GM12878 (cell line): ENCODE results near the gene ANO2. TPM values are rescaled to one million over a fixed set of nuclear protein-coding genes. Genes with fewer than 3 reads are reported as not detected.

ENCODE experiments used
- ATAC-seq: fragments of 200-7000 bp; cut with Tn5 transposase; 3 replicates; pipeline ENCODE4 v1.9.1; 2020; ENCODE audit warnings: mild to moderate bottlenecking, moderate library complexity
- BruUV-seq: library from RNA; stranded (reverse); fragments of 400-500 nt; replicated peaks from 2 replicates; lab custom pipeline; 2021; lab: Mats Ljungman, UMichigan
- CTCF ChIA-PET: fragments of 300-600 bp; sonication (Branson Sonifier 250); formaldehyde crosslinking; extraction: SDS; loops from one replicate; lab custom pipeline; 2021; ENCODE audit warnings: inconsistent platforms; lab: Yijun Ruan, JAX
- POLR2A ChIA-PET: fragments of 350-600 bp; formaldehyde crosslinking; extraction: SDS; loops from one replicate; lab custom pipeline; 2021; ENCODE audit warnings: inconsistent platforms; lab: Charles Lee
- RAD21 ChIA-PET: fragments of 300-600 bp; sonication (Branson Sonifier 250); formaldehyde crosslinking; loops from one replicate; lab custom pipeline; 2023; ENCODE audit warnings: antibody characterized with exemption; ENCODE audit not compliant: unreplicated experiment; lab: Charles Lee
- SMC1A ChIA-PET: fragments of 300-600 bp; sonication (Branson Sonifier 250); formaldehyde crosslinking; loops from one replicate; lab custom pipeline; 2023; ENCODE audit not compliant: unreplicated experiment, uncharacterized antibody; lab: Charles Lee
- DNase-seq: peaks from one replicate; pipeline ENCODE4 v3.0.0-alpha.2; 2011; ENCODE audit warnings: low read depth, low spot score
- FAIRE-seq: peaks from 3 replicates; lab custom pipeline; 2011; peaks lifted over from hg19 to GRCh38; lab: Jason Lieb, UNC
- H2AFZ ChIP-seq: 2 replicates; pipeline ENCODE4 v1.6.0; 2011; ENCODE audit warnings: low read depth, low read length, control low read depth; ENCODE audit not compliant: control insufficient read depth
- H3K27ac ChIP-seq: 2 replicates; pipeline ENCODE4 v1.5.1; 2011; ENCODE audit warnings: control low read depth; ENCODE audit not compliant: control insufficient read depth, insufficient read depth
- H3K27me3 ChIP-seq, 2 experiments: replicated peaks in 1 of 2; 2 replicates each; pipeline versions ENCODE4 v1.6.0 to v1.6.1; 2011; ENCODE audit warnings: low read length in 1 of 2; ENCODE audit not compliant: control insufficient read depth in 2 of 2, insufficient read depth in 2 of 2
- H3K36me3 ChIP-seq, 2 experiments: 2 replicates each; pipeline ENCODE4 v1.5.1; 2011; ENCODE audit warnings: low read length in 1 of 2; ENCODE audit not compliant: control insufficient read depth in 2 of 2, insufficient read depth in 2 of 2
- H3K4me1 ChIP-seq: 2 replicates; pipeline ENCODE4 v1.6.1; 2011; ENCODE audit warnings: mild to moderate bottlenecking, low read length, moderate library complexity, mixed read lengths; ENCODE audit not compliant: control insufficient read depth, insufficient read depth
- H3K4me2 ChIP-seq: 2 replicates; pipeline ENCODE4 v1.6.0; 2011; ENCODE audit warnings: control low read depth; ENCODE audit not compliant: control insufficient read depth, insufficient read depth
- H3K4me3 ChIP-seq: fragments of 200-600 bp; sonication (generic); 2 replicates; pipeline ENCODE4 v1.5.1; 2016
- H3K79me2 ChIP-seq: 2 replicates; pipeline ENCODE4 v1.6.0; 2011; ENCODE audit warnings: low read length; ENCODE audit not compliant: control insufficient read depth, insufficient read depth
- H3K9ac ChIP-seq: 2 replicates; pipeline ENCODE4 v1.8.0; 2011; ENCODE audit warnings: low read length, control low read depth, mixed read lengths; ENCODE audit not compliant: control insufficient read depth, insufficient read depth
- H3K9me3 ChIP-seq: replicated peaks from 3 replicates; pipeline ENCODE4 v1.5.1; 2011; ENCODE audit warnings: mild to moderate bottlenecking, low read length; ENCODE audit not compliant: control insufficient read depth, insufficient read depth
- H4K20me1 ChIP-seq: 2 replicates; pipeline ENCODE4 v1.6.0; 2011; ENCODE audit not compliant: control insufficient read depth, insufficient read depth
- NBN ChIP-seq: fragments of 450-650 bp; IDR thresholded peaks from 2 replicates; pipeline ENCODE4 v1.6.1; 2016
- SRF ChIP-seq, 2 experiments: IDR thresholded peaks; 2 replicates each; pipeline ENCODE4 v1.6.1; 2011; ENCODE audit warnings: low read depth in 2 of 2, low read length in 2 of 2, mild to moderate bottlenecking in 1 of 2, moderate library complexity in 1 of 2
- TBL1XR1 ChIP-seq: IDR thresholded peaks from 2 replicates; pipeline ENCODE4 v1.6.1; 2012; ENCODE audit warnings: low read depth, low read length, improper control_type of control experiment
- WGBS: methylation state at CpG from one replicate; pipeline ENCODE4 v1.1.6; 2016; ENCODE audit warnings: low lambda C conversion rate; ENCODE audit not compliant: insufficient replicate concordance, insufficient coverage; ENCODE audit errors: missing lambda C conversion rate; 5-methylcytosine and 5-hydroxymethylcytosine counted together
- in situ Hi-C: fragments of 300-500 bp; cut with MboI; formaldehyde crosslinking; loops from 9 replicates; pipeline ENCODE4 v1.14.3; 2018; ENCODE audit warnings: mixed read lengths
- intact Hi-C: fragments of 100-400 bp; cut with micrococcal nuclease; formaldehyde crosslinking; loops from one replicate; pipeline ENCODE4 v1.14.2; 2022; ENCODE audit not compliant: unreplicated experiment
- polyA plus RNA-seq, 11 experiments: library from polyadenylated mRNA; depleted of rRNA in 4 of 11; unstranded in 6 of 11; stranded (reverse) in 5 of 11; fragments of >200 nt; fragmentation: Nextera tagmentation in 4 of 11; fragmentation: Illumina TruSeq in 1 of 11; extraction: Ambion mirVana in 4 of 11; extraction: Trizol in 1 of 11; gene quantifications; 1 replicate in 1 of 11; 2 replicates in 10 of 11; pipeline versions ENCODE4 v1.2.1 to v1.2.3, GENCODE V29; 2011 to 2016; ENCODE audit warnings: inconsistent platforms in 2 of 11, missing spikeins in 2 of 11, low read depth in 1 of 11
- total RNA-seq, 4 experiments: library from RNA; depleted of rRNA in 3 of 4; stranded (reverse); fragments of >200 nt in 3 of 4; fragmentation: Illumina TruSeq in 1 of 4; extraction: Trizol in 1 of 4; gene quantifications; 2 replicates each; pipeline versions ENCODE4 v1.2.1 to v1.2.3, GENCODE V29; 2013 to 2021

The ANO2 gene
- total and polyA plus RNA-seq, 10 of the 15 experiments (the other 5 are each of a cell fraction or from before 2014, with no cell fraction given): not detected

DNA sequence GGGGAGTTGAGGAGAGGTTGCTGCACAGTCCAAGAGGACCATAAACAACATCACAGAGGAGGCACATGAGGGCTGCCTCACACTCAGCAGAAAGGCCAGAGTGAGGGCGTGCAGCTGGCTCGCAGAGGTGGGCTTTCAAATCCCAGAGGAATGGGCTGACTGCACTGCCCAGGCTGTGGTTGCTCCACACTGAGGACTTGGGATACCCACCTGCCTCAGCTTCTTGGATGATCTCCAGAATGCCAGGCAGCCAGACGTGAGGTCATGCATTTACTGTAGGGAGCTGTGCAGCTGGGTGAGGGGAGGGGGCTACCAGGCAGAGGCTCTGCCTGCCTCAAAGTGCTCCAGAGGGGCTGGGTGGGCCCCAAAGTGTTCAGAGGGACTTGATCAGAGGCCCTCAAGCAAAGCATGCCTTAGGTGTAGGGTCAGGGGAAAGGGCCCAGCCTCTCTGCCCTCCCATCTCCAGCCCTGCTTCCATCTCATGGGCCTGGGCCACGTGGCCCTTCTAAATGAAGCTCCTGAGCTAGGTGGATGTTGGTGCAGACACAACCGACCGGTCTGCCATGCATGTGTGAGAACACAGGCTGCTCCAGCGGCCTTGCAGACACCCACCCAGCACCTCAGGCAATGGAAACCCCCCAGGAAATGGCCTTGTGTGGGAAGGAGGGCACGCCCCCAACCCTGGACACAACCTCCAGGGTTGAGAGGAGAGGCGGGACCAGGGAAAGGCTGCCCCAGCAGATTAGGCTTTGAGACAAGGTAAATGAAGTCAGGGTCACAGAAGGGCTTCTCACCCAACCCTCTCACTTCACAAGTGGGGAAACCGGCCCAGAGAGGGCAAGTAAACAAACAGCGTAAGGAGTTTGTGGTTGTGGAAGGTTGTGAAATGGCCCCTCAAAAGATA, 422.4 kb downstream of the ANO2 start:
- Histone ChIP-seq H2AFZ (no peak overlapping the region), H3K36me3 (no peaks in the 10 kb centered on the region), H3K27ac (no peak overlapping the region), H3K79me2 (no peaks in the 10 kb centered on the region), H3K4me3 (no peak overlapping the region), H3K9ac (no peak overlapping the region), H3K27me3 (peaks cover 0 to 1% of the 10 kb centered on the region in 2 experiments; a peak in 2 of 4 replicates), H3K9me3 (no peaks in the 10 kb centered on the region), H4K20me1 (no peaks in the 10 kb centered on the region), H3K4me2 (no peak overlapping the region), H3K4me1 (no peaks in the 10 kb centered on the region)
- POLR2A ChIA-PET: no interaction called here
- no TSS peak for BruUV-seq
- in situ Hi-C loops: no loop called here
- no peak for DNase-seq
- FAIRE-seq: no peak
- intact Hi-C loops: no loop called here
- no peak for ATAC-seq
- RAD21 ChIA-PET: no interaction called here
- TF ChIP-seq SRF (IDR thresholded peaks at IDR 0.05; ENCODE audit: low read depth in 2 of 2, low read length in 2 of 2) (0 out of 4 replicates have a peak, but pooled peaks of 1 of the 2 experiments have one; percentile 36), TBL1XR1 (no peak)
- WGBS: 18% methylated on average over 11 of the region's 11 CpGs
- SMC1A ChIA-PET: no interaction called here
- CTCF ChIA-PET: no interaction called here

DNA sequence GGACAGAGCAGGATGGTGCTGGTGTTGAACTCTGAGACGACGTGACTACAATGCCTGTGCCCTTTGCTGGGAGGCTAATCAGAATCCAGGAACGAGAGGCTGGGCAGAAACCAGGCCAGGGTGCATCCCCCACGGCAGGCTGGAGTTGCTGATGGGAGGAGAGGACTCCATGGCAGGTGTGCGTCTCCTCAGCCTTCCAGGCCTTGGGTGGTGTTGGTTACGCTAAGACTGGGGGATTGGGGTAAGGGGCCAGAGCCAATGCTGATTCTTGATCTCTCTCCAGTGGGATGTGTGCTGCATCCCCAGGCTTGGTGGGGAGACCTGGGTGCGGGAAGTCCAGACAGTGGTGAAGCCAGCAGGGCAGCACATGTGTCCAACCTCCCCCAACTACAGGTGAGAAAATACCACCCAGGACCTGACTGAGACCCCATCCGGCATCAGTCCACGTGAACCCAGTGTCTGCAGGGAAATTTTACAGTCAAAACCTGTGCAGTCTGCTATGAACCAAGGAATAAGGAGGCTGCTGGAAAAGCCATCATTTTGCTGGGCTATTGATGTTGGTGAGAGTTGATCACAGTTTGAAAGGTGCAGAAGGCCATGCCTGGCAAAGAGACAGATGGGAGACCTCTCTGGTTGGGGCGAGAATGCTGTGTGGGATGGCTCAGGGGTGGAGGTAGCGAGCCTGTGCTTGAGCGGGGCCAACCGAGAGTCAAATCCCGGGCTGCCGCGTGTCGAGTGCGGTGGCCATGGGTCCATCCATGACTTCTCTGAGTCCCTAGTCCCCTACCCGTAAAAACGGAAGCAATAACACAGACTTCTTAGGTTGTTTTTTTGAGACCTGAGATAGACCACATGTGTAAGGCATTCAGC, 423.4 kb downstream of the ANO2 start:
- Histone ChIP-seq H4K20me1 (no peaks in the 10 kb centered on the region), H3K79me2 (no peaks in the 10 kb centered on the region), H3K9me3 (no peaks in the 10 kb centered on the region), H3K4me1 (no peaks in the 10 kb centered on the region), H3K9ac (no peak overlapping the region), H3K36me3 (no peaks in the 10 kb centered on the region), H3K4me3 (no peak overlapping the region), H3K27me3 (peaks cover 0 to 1% of the 10 kb centered on the region in 2 experiments; a peak in 2 of 4 replicates), H3K4me2 (no peak overlapping the region), H2AFZ (no peak overlapping the region), H3K27ac (no peak overlapping the region)
- RAD21 ChIA-PET: no interaction called here
- SMC1A ChIA-PET: no interaction called here
- no peak for FAIRE-seq
- intact Hi-C loops: no loop called here
- no peak for ATAC-seq
- CTCF ChIA-PET: no interaction called here
- no peak for DNase-seq
- no peak for TF ChIP-seq NBN
- in situ Hi-C loops: no loop called here
- POLR2A ChIA-PET: no interaction called here
- 35% methylated on average over 20 of the region's 20 CpGs for WGBS
- no TSS peak for BruUV-seq
